ENCODE measurements around the gene KLHDC10.

KLHDC10 gene

DNA sequence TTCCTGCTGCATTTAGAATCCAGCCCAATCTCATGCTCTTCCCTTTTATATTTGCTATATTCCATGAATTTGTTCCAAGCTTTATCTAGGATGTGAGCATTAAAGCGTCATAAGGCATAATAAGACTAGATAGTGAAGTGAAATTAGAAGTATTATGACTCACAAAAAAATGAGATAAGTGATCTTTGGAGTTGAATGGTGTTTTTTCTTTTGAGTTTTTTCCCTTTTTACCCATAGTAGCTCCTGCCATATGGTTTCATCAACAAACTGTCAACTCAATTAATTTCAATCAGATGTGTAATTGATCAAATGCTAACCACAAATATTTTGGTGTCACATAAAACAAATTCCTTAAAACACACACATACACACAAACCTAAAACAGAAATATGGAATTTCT is 17.0 kb downstream of the KLHDC10 start:
- H3K4me3 ChIP-seq (replicated peaks; ENCODE audit: low read depth, low read length) = no peak overlapping the region
- no peak for DNase-seq (ENCODE audit: extremely low read depth, insufficient read length)
- no peaks in the 10 kb centered on the region for H3K27me3 ChIP-seq (replicated peaks; ENCODE audit: control insufficient read depth, insufficient read depth, low read length)
- TF ChIP-seq, protein P1, sequence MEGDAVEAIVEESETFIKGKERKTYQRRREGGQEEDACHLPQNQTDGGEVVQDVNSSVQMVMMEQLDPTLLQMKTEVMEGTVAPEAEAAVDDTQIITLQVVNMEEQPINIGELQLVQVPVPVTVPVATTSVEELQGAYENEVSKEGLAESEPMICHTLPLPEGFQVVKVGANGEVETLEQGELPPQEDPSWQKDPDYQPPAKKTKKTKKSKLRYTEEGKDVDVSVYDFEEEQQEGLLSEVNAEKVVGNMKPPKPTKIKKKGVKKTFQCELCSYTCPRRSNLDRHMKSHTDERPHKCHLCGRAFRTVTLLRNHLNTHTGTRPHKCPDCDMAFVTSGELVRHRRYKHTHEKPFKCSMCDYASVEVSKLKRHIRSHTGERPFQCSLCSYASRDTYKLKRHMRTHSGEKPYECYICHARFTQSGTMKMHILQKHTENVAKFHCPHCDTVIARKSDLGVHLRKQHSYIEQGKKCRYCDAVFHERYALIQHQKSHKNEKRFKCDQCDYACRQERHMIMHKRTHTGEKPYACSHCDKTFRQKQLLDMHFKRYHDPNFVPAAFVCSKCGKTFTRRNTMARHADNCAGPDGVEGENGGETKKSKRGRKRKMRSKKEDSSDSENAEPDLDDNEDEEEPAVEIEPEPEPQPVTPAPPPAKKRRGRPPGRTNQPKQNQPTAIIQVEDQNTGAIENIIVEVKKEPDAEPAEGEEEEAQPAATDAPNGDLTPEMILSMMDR (IDR thresholded peaks at IDR 0.05; ENCODE audit: insufficient read depth, low read length, poor library complexity, severe bottlenecking) = no peak
- H3K36me3 ChIP-seq (ENCODE audit: control insufficient read depth, insufficient read depth, low read length) = no peaks in the 10 kb centered on the region; the same call in 1 of the 2 replicates

DNA sequence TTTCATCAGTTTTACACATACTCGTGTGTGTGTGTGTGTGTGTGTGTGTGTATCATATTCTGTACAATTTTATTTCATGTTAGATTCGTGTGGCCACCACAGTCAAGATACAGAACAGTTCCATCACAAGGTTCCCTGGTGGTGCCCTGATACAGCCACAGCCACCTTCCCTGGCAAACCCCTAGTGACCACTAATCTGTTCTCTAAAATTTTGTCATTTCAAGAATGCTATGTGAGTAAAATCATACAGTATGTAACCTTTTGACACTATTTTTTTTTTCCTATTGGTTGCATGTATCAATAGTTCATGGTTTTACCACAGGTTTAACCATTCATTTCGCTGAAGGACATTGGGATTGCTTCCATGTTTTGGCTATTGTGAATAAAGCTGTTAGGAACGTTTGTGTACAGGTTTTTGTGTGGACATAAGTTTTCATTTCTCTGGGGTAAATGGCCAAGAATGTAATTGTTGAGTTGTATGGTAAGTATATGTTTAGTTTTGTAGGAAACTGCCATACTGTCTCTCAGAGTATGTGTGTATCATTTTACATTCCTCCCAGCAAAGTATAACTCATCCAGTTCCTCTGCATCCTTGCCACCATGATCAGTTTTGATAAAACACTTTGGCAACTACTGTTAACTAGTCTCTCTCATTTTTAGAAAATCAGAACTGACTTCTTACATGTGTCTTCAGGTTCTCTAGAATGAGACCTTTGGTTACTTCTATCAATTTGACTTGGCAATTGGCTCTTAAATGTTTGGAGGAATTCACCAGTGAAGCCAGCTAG is 20.6 kb downstream of the KLHDC10 start:
- no peaks in the 10 kb centered on the region for H3K36me3 ChIP-seq (ENCODE audit: control insufficient read depth, insufficient read depth, low read length)
- H3K4me3 ChIP-seq (replicated peaks; ENCODE audit: low read depth, low read length) = no peak overlapping the region
- TF ChIP-seq, protein P1 (IDR thresholded peaks at IDR 0.05; ENCODE audit: insufficient read depth, low read length, poor library complexity, severe bottlenecking) = no peak
- no peaks in the 10 kb centered on the region for H3K27me3 ChIP-seq (replicated peaks; ENCODE audit: control insufficient read depth, insufficient read depth, low read length)
- DNase-seq (ENCODE audit: extremely low read depth, insufficient read length) = peak; percentile 29

DNA sequence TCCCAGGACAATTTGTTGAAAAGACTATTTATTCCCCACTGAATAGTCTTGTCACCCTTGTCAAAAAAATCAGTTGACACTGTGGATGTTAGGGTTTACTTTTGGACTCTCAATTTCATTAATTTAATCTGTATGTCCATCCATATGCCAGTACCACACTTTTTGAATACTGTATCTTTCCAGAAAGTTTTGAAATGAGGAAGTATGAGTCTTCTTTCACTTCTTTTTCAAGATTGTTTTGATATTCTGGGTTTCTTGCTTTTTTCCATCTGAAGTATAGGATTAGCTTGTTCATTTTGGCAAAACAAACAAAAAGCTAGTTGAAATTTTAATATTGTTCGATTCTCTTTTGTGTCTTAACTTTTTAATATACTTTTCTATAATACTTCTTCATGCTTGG is 21.7 kb downstream of the KLHDC10 start:
- Histone ChIP-seq H3K36me3 (ENCODE audit: control insufficient read depth, insufficient read depth, low read length) (no peaks in the 10 kb centered on the region), H3K4me3 (replicated peaks; ENCODE audit: low read depth, low read length) (no peak overlapping the region), H3K27me3 (replicated peaks; ENCODE audit: control insufficient read depth, insufficient read depth, low read length) (no peaks in the 10 kb centered on the region)
- TF ChIP-seq, protein P1 (IDR thresholded peaks at IDR 0.05; ENCODE audit: insufficient read depth, low read length, poor library complexity, severe bottlenecking) = no peak
- no peak for DNase-seq (ENCODE audit: extremely low read depth, insufficient read length)

- H3K4me3 ChIP-seq (replicated peaks; ENCODE audit: low read depth, low read length) = no peak overlapping the region
- TF ChIP-seq, protein P1 (IDR thresholded peaks at IDR 0.05; ENCODE audit: insufficient read depth, low read length, poor library complexity, severe bottlenecking) = no peak
- H3K27me3 ChIP-seq (replicated peaks; ENCODE audit: control insufficient read depth, insufficient read depth, low read length) = no peaks in the 10 kb centered on the region
- H3K36me3 ChIP-seq (ENCODE audit: control insufficient read depth, insufficient read depth, low read length) = no peaks in the 10 kb centered on the region
- no peak for DNase-seq (ENCODE audit: extremely low read depth, insufficient read length)
Observed at GRCh38 chr7:130092598-130092997, 22.3 kb downstream of the KLHDC10 start.

GRCh38 chr7:130095812-130096211 is 25.5 kb downstream of the KLHDC10 start:
- no peak for DNase-seq (ENCODE audit: extremely low read depth, insufficient read length)
- TF ChIP-seq, protein P1 (IDR thresholded peaks at IDR 0.05; ENCODE audit: insufficient read depth, low read length, poor library complexity, severe bottlenecking) = no peak
- no peaks in the 10 kb centered on the region for H3K27me3 ChIP-seq (replicated peaks; ENCODE audit: control insufficient read depth, insufficient read depth, low read length)
- no peak overlapping the region for H3K4me3 ChIP-seq (replicated peaks; ENCODE audit: low read depth, low read length)
- no peaks in the 10 kb centered on the region for H3K36me3 ChIP-seq (ENCODE audit: control insufficient read depth, insufficient read depth, low read length)

All from GM06990 (cell line).